HepG2 (cell line): ENCODE data around the gene TRPM1. TPM values are rescaled to one million over a fixed set of nuclear protein-coding genes. Genes with fewer than 3 reads are reported as not detected.

ENCODE experiments used
- BCL6 ChIP-seq: IDR thresholded peaks from 2 replicates; pipeline ENCODE4 v1.6.1; 2016; ENCODE audit warnings: missing genetic modification reagents, missing compliant biosample characterization
- BHLHE40 ChIP-seq: IDR thresholded peaks from 2 replicates; pipeline ENCODE4 v1.6.1; 2011; ENCODE audit warnings: low read length, improper control_type of control experiment
- CSRNP1 ChIP-seq: sonication (generic); formaldehyde crosslinking; IDR thresholded peaks from 2 replicates; pipeline ENCODE4 v1.8.1; 2023; ENCODE audit warnings: mild to moderate bottlenecking, missing genetic modification reagents
- FOXO1 ChIP-seq: sonication (generic); formaldehyde crosslinking; IDR thresholded peaks from 2 replicates; pipeline ENCODE4 v1.4.0; 2020; ENCODE audit warnings: missing genetic modification reagents
- HNF4A ChIP-seq: sonication (generic); formaldehyde crosslinking; IDR thresholded peaks from 2 replicates; pipeline ENCODE4 v1.4.0; 2020; ENCODE audit warnings: missing genetic modification reagents
- NFATC3 ChIP-seq: sonication (generic); formaldehyde crosslinking; IDR thresholded peaks from 2 replicates; pipeline ENCODE4 v1.5.1; 2020; ENCODE audit warnings: mild to moderate bottlenecking, missing genetic modification reagents
- NR2F6 ChIP-seq, 2 experiments: IDR thresholded peaks; 2 replicates each; pipeline ENCODE4 v1.6.1; 2016; ENCODE audit warnings: antibody characterized with exemption in 1 of 2, mild to moderate bottlenecking in 1 of 2
- PAXIP1 ChIP-seq: sonication (generic); formaldehyde crosslinking; conservative IDR thresholded peaks from 2 replicates; pipeline ENCODE4 v1.4.0; 2020; ENCODE audit warnings: mild to moderate bottlenecking, missing genetic modification reagents, moderate library complexity
- RARA ChIP-seq: IDR thresholded peaks from 2 replicates; pipeline ENCODE4 v1.6.1; 2016; ENCODE audit warnings: missing genetic modification reagents, missing compliant biosample characterization
- RCOR2 ChIP-seq: IDR thresholded peaks from 2 replicates; pipeline ENCODE4 v1.6.1; 2016; ENCODE audit warnings: missing biosample characterization, missing genetic modification reagents
- SALL1 ChIP-seq: sonication (generic); formaldehyde crosslinking; IDR thresholded peaks from 2 replicates; pipeline ENCODE4 v1.8.0; 2022; ENCODE audit warnings: mild to moderate bottlenecking, missing genetic modification reagents
- SKI ChIP-seq: fragments of 450-650 bp; IDR thresholded peaks from one replicate; pipeline ENCODE4 v1.6.1; 2018; ENCODE audit warnings: mild to moderate bottlenecking; ENCODE audit not compliant: partially characterized antibody
- TEAD3 ChIP-seq: optimal IDR thresholded peaks from 2 replicates; pipeline ENCODE3; 2016; ENCODE audit warnings: borderline replicate concordance
- ZFP36L2 ChIP-seq: sonication (generic); formaldehyde crosslinking; IDR thresholded peaks from 2 replicates; pipeline ENCODE4 v1.4.0; 2020; ENCODE audit warnings: missing genetic modification reagents
- ZNF264 ChIP-seq: sonication (generic); formaldehyde crosslinking; IDR thresholded peaks from 2 replicates; pipeline ENCODE4 v1.4.0; 2020; ENCODE audit warnings: missing genetic modification reagents
- ZNF276 ChIP-seq: sonication (generic); formaldehyde crosslinking; IDR thresholded peaks from 2 replicates; pipeline ENCODE4 v1.4.0; 2020; ENCODE audit warnings: mild to moderate bottlenecking, low read depth, missing genetic modification reagents
- ZNF34 ChIP-seq: sonication (generic); formaldehyde crosslinking; IDR thresholded peaks from 2 replicates; pipeline ENCODE4 v1.4.0; 2020; ENCODE audit warnings: mild to moderate bottlenecking, missing genetic modification reagents, borderline replicate concordance
- ZNF580 ChIP-seq: IDR thresholded peaks from 2 replicates; pipeline ENCODE4 v1.6.1; 2016; ENCODE audit warnings: low read depth, borderline replicate concordance
- ZNF670 ChIP-seq: sonication (generic); formaldehyde crosslinking; IDR thresholded peaks from 2 replicates; pipeline ENCODE4 v1.8.0; 2022; ENCODE audit warnings: mild to moderate bottlenecking, missing genetic modification reagents, borderline replicate concordance
- ZNF788 ChIP-seq: sonication (generic); formaldehyde crosslinking; IDR thresholded peaks from 2 replicates; pipeline ENCODE4 v1.5.0; 2020; ENCODE audit warnings: mild to moderate bottlenecking, missing genetic modification reagents, borderline replicate concordance
- polyA plus RNA-seq, 8 experiments: library from polyadenylated mRNA; depleted of rRNA in 3 of 8; stranded (reverse) in 7 of 8; unstranded in 1 of 8; fragments of >200 nt; fragmentation: Illumina TruSeq in 4 of 8; extraction: Trizol in 4 of 8; gene quantifications; 2 replicates each; pipeline versions ENCODE4 v1.2.1 to v1.2.3, GENCODE V29; 2011 to 2016; ENCODE audit warnings: low read depth in 4 of 8, missing spikeins in 1 of 8, mixed read lengths in 1 of 8; ENCODE audit not compliant: insufficient read depth in 1 of 8
- total RNA-seq, 5 experiments: library from RNA; depleted of rRNA; stranded (reverse); fragments of >200 nt; fragmentation: Illumina TruSeq; extraction: Trizol; gene quantifications; 2 replicates each; pipeline ENCODE4 v1.2.3, GENCODE V29; 2016; ENCODE audit warnings: low read depth in 1 of 5
- TF ChIP-seq, protein P1 (sequence below): sonication (generic); formaldehyde crosslinking; IDR thresholded peaks from 2 replicates; pipeline ENCODE4 v1.8.0; 2023; ENCODE audit warnings: mild to moderate bottlenecking, missing genetic modification reagents

Gene TRPM1
- total and polyA plus RNA-seq, 2 of the 13 experiments (the other 11 are each of a cell fraction or from before 2014, with no cell fraction given), result not detected

DNA sequence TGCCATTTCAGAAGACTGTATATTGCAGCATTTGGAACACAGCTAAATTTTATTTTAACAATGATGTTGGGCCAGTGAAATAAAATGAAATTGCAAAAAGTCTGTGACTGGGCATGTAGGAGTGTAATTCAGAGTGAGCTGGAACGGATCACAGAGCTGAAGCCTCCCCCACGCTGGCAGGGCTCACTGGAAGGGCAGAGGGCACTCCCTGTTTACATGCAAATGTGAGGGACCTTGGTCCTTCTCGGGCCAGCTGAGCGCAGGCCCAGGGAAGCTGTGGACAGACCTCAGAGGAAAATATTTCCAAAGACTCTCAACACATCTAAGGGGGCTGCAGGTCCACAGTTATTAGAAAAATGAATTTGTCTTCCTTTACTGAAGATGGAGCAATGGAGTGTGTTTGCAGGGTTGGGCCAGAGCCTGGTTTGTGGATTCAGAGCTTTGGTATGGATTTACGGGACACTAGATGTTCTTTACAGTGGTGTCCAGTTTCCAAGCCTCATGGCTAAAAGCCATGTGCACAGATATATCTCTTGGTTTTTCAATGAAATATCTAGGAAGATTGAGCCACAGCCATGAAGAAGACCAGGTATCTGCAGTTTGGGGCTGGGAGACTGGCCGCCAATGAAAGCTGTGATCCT is 32.0 kb downstream of the TRPM1 start (continued):
- TF ChIP-seq CSRNP1, result no peak
- TF ChIP-seq NFATC3 (CRISPR knock-in tag), result no peak
- TF ChIP-seq SKI, result no peak
- TF ChIP-seq ZNF788 (CRISPR knock-in tag), result 0 out of 2 replicates have a peak, but pooled peaks have one; percentile 32
- peak; percentile 84 for TF ChIP-seq HNF4A (CRISPR knock-in tag)
- TF ChIP-seq, protein P1, sequence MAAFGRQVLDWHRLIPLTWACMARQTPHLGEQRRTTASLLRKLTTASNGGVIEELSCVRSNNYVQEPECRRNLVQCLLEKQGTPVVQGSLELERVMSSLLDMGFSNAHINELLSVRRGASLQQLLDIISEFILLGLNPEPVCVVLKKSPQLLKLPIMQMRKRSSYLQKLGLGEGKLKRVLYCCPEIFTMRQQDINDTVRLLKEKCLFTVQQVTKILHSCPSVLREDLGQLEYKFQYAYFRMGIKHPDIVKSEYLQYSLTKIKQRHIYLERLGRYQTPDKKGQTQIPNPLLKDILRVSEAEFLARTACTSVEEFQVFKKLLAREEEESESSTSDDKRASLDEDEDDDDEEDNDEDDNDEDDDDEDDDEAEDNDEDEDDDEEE (CRISPR knock-in tag), result no peak
- TF ChIP-seq BHLHE40, result no peak
- TF ChIP-seq RCOR2 (CRISPR knock-in tag), result no peak
- no peak for TF ChIP-seq ZNF580 (CRISPR knock-in tag)
- TF ChIP-seq ZNF670 (CRISPR knock-in tag), result 0 out of 2 replicates have a peak, but pooled peaks have one; percentile 56
- no peak for TF ChIP-seq ZNF276 (CRISPR knock-in tag)
- 0 out of 2 replicates have a peak, but pooled peaks have one; percentile 27 for TF ChIP-seq ZNF264 (CRISPR knock-in tag)
- TF ChIP-seq FOXO1 (CRISPR knock-in tag), result peak; percentile 93
- no peak for TF ChIP-seq ZNF34 (CRISPR knock-in tag)
- 0 out of 2 replicates have a peak, but pooled peaks have one; percentile 21 for TF ChIP-seq RARA
- peak; percentile 71 for TF ChIP-seq SALL1 (CRISPR knock-in tag)
- TF ChIP-seq NR2F6 (IDR thresholded peaks at IDR 0.05), result peak; percentile 65
- TF ChIP-seq NR2F6 (CRISPR knock-in tag; IDR thresholded peaks at IDR 0.05), result peak; percentile 80
- TF ChIP-seq TEAD3 (CRISPR knock-in tag), result peak; percentile 36
- TF ChIP-seq PAXIP1 (CRISPR knock-in tag), result peak; percentile 62
- TF ChIP-seq BCL6 (CRISPR knock-in tag), result 0 out of 2 replicates have a peak, but pooled peaks have one; percentile 12
- TF ChIP-seq ZFP36L2 (CRISPR knock-in tag), result no peak
